Left ventricle myocardium inferior (tissue), 1 donor: ENCODE results near the gene DHRS1. TPM values are rescaled to one million over a fixed set of nuclear protein-coding genes. Genes with fewer than 3 reads are reported as not detected.

ENCODE experiments used
- DNase-seq: peaks from one replicate; pipeline ENCODE4 v3.0.0-alpha.2; 2020
- H3K27ac ChIP-seq: fragments of 200-600 bp; replicated peaks from 2 replicates; pipeline ENCODE4 v1.8.0; 2021
- H3K27me3 ChIP-seq: fragments of 200-600 bp; 2 replicates; pipeline ENCODE4 v1.8.0; 2021; ENCODE audit warnings: low read depth
- H3K36me3 ChIP-seq: fragments of 200-600 bp; 2 replicates; pipeline ENCODE4 v1.8.0; 2021
- H3K4me1 ChIP-seq: fragments of 200-600 bp; 2 replicates; pipeline ENCODE4 v1.8.0; 2021
- H3K4me3 ChIP-seq: fragments of 200-600 bp; 2 replicates; pipeline ENCODE4 v1.8.0; 2021; ENCODE audit warnings: mild to moderate bottlenecking, moderate library complexity
- H3K9me3 ChIP-seq: fragments of 200-600 bp; replicated peaks from 2 replicates; pipeline ENCODE4 v1.8.0; 2021
- CTCF ChIP-seq: fragments of 200-600 bp; IDR thresholded peaks from 2 replicates; pipeline ENCODE4 v1.8.0; 2021; ENCODE audit warnings: antibody characterized with exemption, mild to moderate bottlenecking, borderline replicate concordance
- intact Hi-C: fragments of 100-400 bp; cut with micrococcal nuclease; formaldehyde crosslinking; loops from one replicate; pipeline ENCODE4 v1.11.0; 2022
- total RNA-seq: library from RNA; stranded (reverse); fragmentation: NEBNext Ultra II Directional; extraction: Animal tissue kit (Norgen Biotek cat#: 25700); gene quantifications from one replicate; pipeline ENCODE4 v1.2.1, GENCODE V29; 2021
- donor health status: DM: no; HTN: yes; CAD: no; lungs with severe emphysema.

Gene DHRS1
- total RNA-seq, 1 donor from 2014 or later = 6.9 TPM

- Histone ChIP-seq H3K4me1 (no peaks in the 10 kb centered on the region), H3K4me3 (no peak overlapping the region), H3K27me3 (no peaks in the 10 kb centered on the region), H3K36me3 (no peaks in the 10 kb centered on the region), H3K27ac (no peak overlapping the region), H3K9me3 (no peaks in the 10 kb centered on the region)
- intact Hi-C loops = no loop called here
- DNase-seq = no peak
- TF ChIP-seq CTCF = no peak
Measured at GRCh38 chr14:24260026-24260779, 39.4 kb downstream of the DHRS1 start.

GRCh38 chr14:24259282-24260025 is 40.1 kb downstream of the DHRS1 start:
- no peak overlapping the region for H3K4me3 ChIP-seq
- no peaks in the 10 kb centered on the region for H3K27me3 ChIP-seq
- no peak for DNase-seq
- intact Hi-C loops = no loop called here
- TF ChIP-seq CTCF = no peak
- no peak overlapping the region for H3K27ac ChIP-seq
- no peaks in the 10 kb centered on the region for H3K9me3 ChIP-seq
- no peaks in the 10 kb centered on the region for H3K4me1 ChIP-seq
- H3K36me3 ChIP-seq = no peaks in the 10 kb centered on the region

- TF ChIP-seq CTCF = no peak
- no peaks in the 10 kb centered on the region for H3K36me3 ChIP-seq
- H3K9me3 ChIP-seq = no peaks in the 10 kb centered on the region
- H3K4me1 ChIP-seq = no peaks in the 10 kb centered on the region
- no peak overlapping the region for H3K27ac ChIP-seq
- DNase-seq = no peak
- H3K4me3 ChIP-seq = no peak overlapping the region
- intact Hi-C loops = no loop called here
- H3K27me3 ChIP-seq = no peaks in the 10 kb centered on the region
Measured at GRCh38 chr14:24258548-24259265, 40.9 kb downstream of the DHRS1 start.

GRCh38 chr14:24258119-24258518 is 41.5 kb downstream of the DHRS1 start:
- H3K4me3 ChIP-seq = no peak overlapping the region
- H3K27me3 ChIP-seq = no peaks in the 10 kb centered on the region
- DNase-seq = no peak
- no peak for TF ChIP-seq CTCF
- H3K36me3 ChIP-seq = peaks cover 3% of the 10 kb centered on the region
- intact Hi-C loops = no loop called here
- H3K4me1 ChIP-seq = no peaks in the 10 kb centered on the region
- H3K9me3 ChIP-seq = no peaks in the 10 kb centered on the region
- H3K27ac ChIP-seq = no peak overlapping the region

- intact Hi-C loops = no loop called here
- no peak for TF ChIP-seq CTCF
- Histone ChIP-seq H3K4me3 (no peak overlapping the region), H3K4me1 (no peaks in the 10 kb centered on the region), H3K27me3 (no peaks in the 10 kb centered on the region), H3K27ac (no peak overlapping the region), H3K9me3 (no peaks in the 10 kb centered on the region), H3K36me3 (peaks cover 3% of the 10 kb centered on the region)
- no peak for DNase-seq
Measured at GRCh38 chr14:24256960-24257359, 42.6 kb downstream of the DHRS1 start.
